Stimulated activated CD8-positive, alpha-beta memory T cell treated with anti-CD3 and anti-CD28 coated beads, Interleukin-12 subunit alpha, Interleukin-12 subunit beta, amount 100 ng/mL, for 24 hours (primary cell): ENCODE measurements around the gene RAMP1.

Experiments
- DNase-seq: peaks from one replicate; pipeline ENCODE4 v3.0.0-alpha.2; 2020; ENCODE audit errors: extremely low read depth

RAMP1 gene

DNA sequence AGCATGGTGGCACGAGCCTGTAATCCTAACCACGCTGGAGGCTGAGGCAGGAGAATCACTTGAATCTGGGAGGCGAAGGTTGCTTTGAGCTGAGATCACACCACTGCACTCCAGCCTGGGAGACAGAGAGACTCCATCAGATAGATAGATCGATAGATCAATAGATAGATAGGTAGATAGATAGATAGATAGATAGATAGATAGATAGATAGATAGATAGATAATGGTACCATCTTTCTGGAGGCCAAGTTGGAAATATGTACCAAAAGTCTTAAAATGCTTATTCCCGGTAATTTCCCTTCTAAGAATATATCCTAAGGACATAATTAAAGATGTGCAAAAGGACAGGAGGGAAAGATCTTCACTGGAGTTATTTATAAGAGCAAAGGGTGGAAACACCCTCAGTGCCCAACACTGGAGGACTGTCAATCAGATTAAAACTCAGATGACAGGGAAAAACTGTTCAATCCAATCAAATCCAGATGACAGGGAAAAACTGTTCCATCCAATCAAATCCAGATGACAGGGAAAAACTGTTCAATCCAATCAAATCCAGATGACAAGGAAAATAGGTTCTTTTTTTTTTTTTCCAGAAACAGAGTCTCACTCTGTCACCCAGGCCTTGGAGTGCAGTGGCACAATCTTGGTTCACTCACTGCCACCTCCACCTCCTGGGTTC is 58.4 kb downstream of the RAMP1 start:
- no peak for DNase-seq

GRCh38 chr2:237919593-237919992 is 60.2 kb downstream of the RAMP1 start:
- DNase-seq: no peak

GRCh38 chr2:237920673-237921072 is 61.2 kb downstream of the RAMP1 start:
- no peak for DNase-seq

DNA sequence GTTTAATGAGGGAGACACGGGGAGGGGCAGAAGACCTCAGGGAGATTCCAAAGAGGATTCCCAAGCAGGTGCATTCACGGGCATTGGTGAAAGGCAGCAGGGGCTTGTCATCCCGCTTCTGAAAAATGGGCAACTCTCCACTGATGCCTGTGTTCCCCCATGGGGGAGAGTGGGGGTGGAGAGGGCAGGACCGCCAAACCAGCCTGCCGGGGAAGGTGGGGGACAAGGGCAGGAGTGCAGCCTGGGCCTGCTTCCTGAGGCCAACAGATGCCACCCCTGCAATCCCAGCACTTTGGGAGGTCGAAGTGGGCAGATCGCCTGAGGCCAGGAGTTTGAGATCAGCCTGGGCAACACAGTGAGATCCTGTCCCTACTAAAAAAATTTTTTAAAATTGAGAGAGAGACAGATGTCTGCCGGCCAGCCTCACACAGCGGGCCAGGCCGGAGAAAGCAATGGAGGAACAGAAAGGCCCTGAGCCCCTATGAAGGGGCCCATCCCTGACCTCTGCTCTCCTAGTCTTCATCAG is 62.6 kb downstream of the RAMP1 start:
- DNase-seq: no peak

- no peak for DNase-seq
These were observed 63.4 kb downstream of the RAMP1 start for GRCh38 chr2:237922641-237923361.

GRCh38 chr2:237923481-237924163 is 64.2 kb downstream of the RAMP1 start:
- peak; percentile 52 for DNase-seq

- no peak for DNase-seq
These were observed 64.7 kb downstream of the RAMP1 start for GRCh38 chr2:237924164-237924534.

GRCh38 chr2:237927135-237927534 is 67.7 kb downstream of the RAMP1 start:
- no peak for DNase-seq

GRCh38 chr2:237927986-237928385 is 68.6 kb downstream of the RAMP1 start:
- no peak for DNase-seq

- DNase-seq: no peak
These were observed 70.6 kb downstream of the RAMP1 start for GRCh38 chr2:237929979-237930378.

DNA sequence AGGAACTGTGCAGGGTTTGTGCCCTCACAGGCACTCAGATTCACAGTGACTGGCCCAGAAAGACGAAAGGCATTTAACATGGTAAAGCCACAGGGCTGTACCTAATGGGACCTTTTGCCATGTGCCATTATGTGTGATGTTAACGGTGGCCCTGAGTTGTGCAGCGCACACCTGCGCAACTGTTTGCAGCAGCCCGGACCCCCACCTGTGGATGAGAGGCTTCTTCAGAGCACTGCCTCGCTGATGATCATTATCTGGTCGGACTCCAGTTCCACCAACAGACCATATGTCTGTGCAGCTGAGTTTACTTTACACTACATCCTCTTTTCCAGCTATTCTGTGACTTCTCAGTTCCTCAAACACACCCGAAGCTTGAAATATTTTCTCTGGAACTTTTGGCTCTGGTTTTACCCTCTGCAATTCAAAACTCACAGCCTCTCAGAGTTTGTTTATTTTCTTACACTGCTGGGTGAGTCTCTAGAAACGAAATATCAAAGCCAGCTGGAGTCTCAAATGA is 71.8 kb downstream of the RAMP1 start:
- DNase-seq: no peak

- DNase-seq: no peak
These were observed 73.3 kb downstream of the RAMP1 start for GRCh38 chr2:237932731-237933131.

- DNase-seq: no peak
These were observed 74.8 kb downstream of the RAMP1 start for GRCh38 chr2:237934186-237934585.

DNA sequence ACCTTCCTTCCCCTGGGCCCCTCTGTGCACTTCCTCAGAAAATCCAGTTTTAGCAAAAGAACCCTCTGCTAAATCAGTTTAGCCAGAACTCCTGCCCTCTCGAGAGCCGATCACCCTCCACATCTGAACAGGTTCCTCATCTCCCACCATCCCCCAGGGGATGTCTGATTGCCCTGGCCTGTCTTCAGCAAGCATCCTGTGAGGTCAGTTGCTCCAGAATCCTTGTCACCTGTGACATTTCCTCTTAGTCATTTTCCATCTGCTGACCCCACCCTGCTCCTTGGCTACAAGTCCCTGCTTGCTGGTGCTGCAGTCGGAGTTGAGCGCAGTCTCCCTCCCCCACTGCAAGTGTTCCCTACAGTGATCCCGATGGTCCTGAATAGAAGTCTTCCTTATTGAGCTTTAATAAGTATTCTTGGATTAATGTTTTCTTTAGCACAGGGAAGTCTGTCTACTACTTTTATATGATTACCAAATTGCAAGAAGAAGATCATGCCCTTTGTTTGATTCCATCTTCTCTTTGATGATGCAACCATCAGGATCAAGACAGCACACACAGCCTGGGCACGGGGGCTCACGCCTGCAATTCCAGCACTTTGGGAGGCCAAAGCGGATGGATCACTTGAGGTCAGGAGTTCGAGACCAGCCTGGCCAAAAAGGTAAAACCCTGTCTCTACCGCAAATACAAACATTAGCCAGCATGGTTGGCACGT is 76.5 kb downstream of the RAMP1 start:
- no peak for DNase-seq

GRCh38 chr2:237939251-237939650 is 79.8 kb downstream of the RAMP1 start:
- no peak for DNase-seq

- no peak for DNase-seq
These were observed 81.4 kb downstream of the RAMP1 start for GRCh38 chr2:237940828-237941227.

GRCh38 chr2:237941239-237941638 is 81.8 kb downstream of the RAMP1 start:
- DNase-seq: no peak

DNA sequence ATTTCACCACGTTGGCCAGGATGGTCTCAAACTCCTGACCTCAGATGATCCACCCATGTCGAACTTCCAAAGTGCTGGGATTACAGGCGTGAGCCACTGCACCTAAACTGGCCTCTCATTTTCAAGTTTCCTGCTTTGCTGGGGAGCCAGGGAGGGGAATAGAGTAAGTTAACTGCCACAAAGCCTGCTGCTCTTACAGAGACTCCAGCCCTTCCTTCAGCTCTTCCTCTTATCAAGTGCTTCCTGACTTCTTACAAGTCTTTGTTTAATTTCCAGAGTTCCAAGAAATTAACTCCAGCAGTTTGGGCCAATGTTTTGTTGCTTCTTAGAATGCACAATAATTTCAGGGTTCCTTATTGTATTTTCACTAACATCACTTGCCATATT is 83.1 kb downstream of the RAMP1 start:
- DNase-seq: no peak

- no peak for DNase-seq
These were observed 84.1 kb downstream of the RAMP1 start for GRCh38 chr2:237943395-237944094.

GRCh38 chr2:237944302-237944701 is 84.9 kb downstream of the RAMP1 start:
- no peak for DNase-seq

- no peak for DNase-seq
These were observed 87.0 kb downstream of the RAMP1 start for GRCh38 chr2:237946423-237946822.
